K562 (cell line): ENCODE results near the gene GPD1L. TPM values are rescaled to one million over a fixed set of nuclear protein-coding genes. Genes with fewer than 3 reads are reported as not detected.
A peak's percentile ranks its signal among the peaks of the same experiment; 100 is the strongest.

Experiments used
- ATAC-seq: fragments of 200-7000 bp; cut with Tn5 transposase; 3 replicates; pipeline ENCODE4 v1.9.1; 2020; ENCODE audit warnings: moderate library complexity
- BruUV-seq: library from RNA; stranded (reverse); fragments of 400-500 nt; replicated peaks from 2 replicates; lab custom pipeline; 2021; lab: Mats Ljungman, UMichigan
- CTCF ChIA-PET: fragments of 300-600 bp; formaldehyde crosslinking; extraction: SDS; loops from one replicate; lab custom pipeline; 2021; ENCODE audit warnings: low intra/inter-chr PET ratio; lab: Yijun Ruan, JAX
- POLR2A ChIA-PET: fragments of 300-600, 350-650 bp; sonication (Branson Sonifier 250); formaldehyde crosslinking; extraction: SDS; loops from one replicate; lab custom pipeline; 2021; ENCODE audit warnings: antibody characterized with exemption, inconsistent platforms; lab: Yijun Ruan, JAX
- DNase-seq, 4 experiments: peaks; one replicate each; pipeline versions ENCODE4 v3.0.0 to v3.0.0-alpha.2; 2011 to 2018; ENCODE audit warnings: low spot score in 3 of 4, mixed read lengths in 3 of 4; ENCODE audit errors: extremely low read depth in 1 of 4
- FAIRE-seq: peaks from 2 replicates; lab custom pipeline; 2011; peaks lifted over from hg19 to GRCh38; lab: Jason Lieb, UNC
- H2AFZ ChIP-seq: 2 replicates; pipeline ENCODE4 v1.6.0; 2011; ENCODE audit warnings: low read depth, low read length, control low read depth, inconsistent platforms
- H3K27ac ChIP-seq: fragments of 200-600 bp; 3 replicates; pipeline ENCODE4 v1.8.0; 2011; ENCODE audit warnings: low read depth, mild to moderate bottlenecking, control low read depth, inconsistent platforms, low read length, moderate library complexity, mixed read lengths; ENCODE audit errors: extremely low read depth
- H3K27me3 ChIP-seq, 2 experiments: fragments of 300-600 bp in 1 of 2; 2 replicates in 1 of 2; 3 replicates in 1 of 2; pipeline versions ENCODE4 v1.6.0 to v1.8.0; 2011; ENCODE audit warnings: inconsistent platforms in 2 of 2, low read length in 2 of 2, mild to moderate bottlenecking in 1 of 2, mixed read lengths in 1 of 2, moderate library complexity in 1 of 2; ENCODE audit not compliant: control insufficient read depth in 2 of 2, insufficient read depth in 2 of 2
- H3K36me3 ChIP-seq: fragments of 300-600 bp; 3 replicates; pipeline ENCODE4 v1.8.0; 2011; ENCODE audit warnings: mild to moderate bottlenecking, low read length, inconsistent platforms; ENCODE audit not compliant: control insufficient read depth, insufficient read depth
- H3K4me1 ChIP-seq, 2 experiments: fragments of 200-600 bp in 1 of 2; replicated peaks in 1 of 2; 2 replicates in 1 of 2; 3 replicates in 1 of 2; pipeline versions ENCODE4 v1.5.1 to v1.8.0; 2011; ENCODE audit warnings: inconsistent platforms in 2 of 2, low read length in 2 of 2, mild to moderate bottlenecking in 1 of 2, mixed read lengths in 1 of 2, moderate library complexity in 1 of 2; ENCODE audit not compliant: control insufficient read depth in 2 of 2, insufficient read depth in 2 of 2
- H3K4me2 ChIP-seq: 2 replicates; pipeline ENCODE4 v1.6.1; 2011; ENCODE audit warnings: low read length, control low read depth, inconsistent platforms, mixed read lengths; ENCODE audit not compliant: insufficient read depth
- H3K4me3 ChIP-seq: fragments of 200-600 bp; sonication (generic), shearing (Covaris generic); 2 replicates; pipeline ENCODE4 v1.5.1; 2016; ENCODE audit warnings: control low read depth, inconsistent platforms
- H3K79me2 ChIP-seq: fragments of 200-600 bp; 3 replicates; pipeline ENCODE4 v1.8.0; 2011; ENCODE audit warnings: low read length, inconsistent platforms; ENCODE audit not compliant: control insufficient read depth, insufficient read depth
- H3K9ac ChIP-seq, 2 experiments: 2 replicates each; pipeline versions ENCODE4 v1.6.0 to v1.6.1; 2011; ENCODE audit warnings: low read depth in 2 of 2, low read length in 2 of 2, control low read depth in 1 of 2, inconsistent platforms in 1 of 2, mild to moderate bottlenecking in 1 of 2, mixed read lengths in 1 of 2; ENCODE audit not compliant: insufficient read depth in 1 of 2
- H3K9me1 ChIP-seq: one replicate; pipeline ENCODE4 v1.6.0; 2011; ENCODE audit warnings: inconsistent platforms, mild to moderate bottlenecking, low read length, moderate library complexity; ENCODE audit not compliant: control insufficient read depth, insufficient read depth
- H3K9me3 ChIP-seq: replicated peaks from 2 replicates; pipeline ENCODE4 v1.5.1; 2011; ENCODE audit warnings: low read depth, low read length, inconsistent platforms; ENCODE audit not compliant: control insufficient read depth, insufficient read depth
- H4K20me1 ChIP-seq: replicated peaks from 2 replicates; pipeline ENCODE4 v1.6.1; 2011; ENCODE audit warnings: low read length, inconsistent platforms, mixed read lengths; ENCODE audit not compliant: control insufficient read depth, insufficient read depth
- CEBPG ChIP-seq, 3 experiments: fragments of 200-800 bp in 1 of 3; sonication (Bioruptor generic) in 1 of 3; sonication (generic) in 1 of 3; formaldehyde crosslinking in 1 of 3; IDR thresholded peaks in 2 of 3; conservative IDR thresholded peaks in 1 of 3; 2 replicates each; pipeline versions ENCODE4 v1.6.1 to v1.8.0; 2016 to 2022; ENCODE audit warnings: missing compliant biosample characterization in 2 of 3, missing genetic modification characterization in 2 of 3, mild to moderate bottlenecking in 1 of 3, missing genetic modification reagents in 1 of 3
- E2F6 ChIP-seq, 2 experiments: IDR thresholded peaks; 2 replicates each; pipeline ENCODE4 v1.6.1; 2011; ENCODE audit warnings: borderline replicate concordance in 1 of 2, control low read depth in 1 of 2, low read depth in 1 of 2, low read length in 1 of 2, mild to moderate bottlenecking in 1 of 2, mixed read lengths in 1 of 2, moderate library complexity in 1 of 2; ENCODE audit not compliant: insufficient read depth in 1 of 2, insufficient read length in 1 of 2, poor library complexity in 1 of 2, severe bottlenecking in 1 of 2; ENCODE audit errors: extremely low read depth in 1 of 2
- FOXP1 ChIP-seq: sonication (generic); formaldehyde crosslinking; IDR thresholded peaks from 2 replicates; pipeline ENCODE4 v1.8.0; 2022; ENCODE audit warnings: mild to moderate bottlenecking, missing genetic modification reagents
- HES1 ChIP-seq: fragments of 450-650 bp; IDR thresholded peaks from 2 replicates; pipeline ENCODE4 v1.6.1; 2016; ENCODE audit warnings: low read depth, mild to moderate bottlenecking, moderate library complexity
- HNRNPL ChIP-seq: fragments of 200-400 bp; formaldehyde crosslinking; IDR thresholded peaks from 2 replicates; pipeline ENCODE4 v1.6.1; 2017; ENCODE audit warnings: low read depth, mild to moderate bottlenecking, low read length
- HOMEZ ChIP-seq: fragments of 250-450 bp; sonication (Bioruptor Pico); IDR thresholded peaks from 2 replicates; pipeline ENCODE4 v1.4.0; 2020; ENCODE audit warnings: mild to moderate bottlenecking, moderate library complexity
- NFXL1 ChIP-seq: fragments of 450-650 bp; formaldehyde crosslinking; IDR thresholded peaks from 2 replicates; pipeline ENCODE4 v1.4.0; 2021; ENCODE audit warnings: mild to moderate bottlenecking
- PML ChIP-seq: IDR thresholded peaks from 2 replicates; pipeline ENCODE4 v1.6.1; 2012; ENCODE audit warnings: low read length, inconsistent platforms
- TCF3 ChIP-seq: sonication (generic); formaldehyde crosslinking; IDR thresholded peaks from 2 replicates; pipeline ENCODE4 v1.4.0; 2020; ENCODE audit warnings: mild to moderate bottlenecking, missing genetic modification reagents
- U2AF1 ChIP-seq: fragments of 200-400 bp; formaldehyde crosslinking; optimal IDR thresholded peaks from 2 replicates; pipeline ENCODE3; 2017; ENCODE audit warnings: mild to moderate bottlenecking, low read depth, low read length, moderate library complexity
- ZBTB43 ChIP-seq: sonication (generic); formaldehyde crosslinking; IDR thresholded peaks from 2 replicates; pipeline ENCODE4 v1.8.0; 2023; ENCODE audit warnings: mild to moderate bottlenecking, missing genetic modification reagents
- ZKSCAN8 ChIP-seq: fragments of 200-800 bp; sonication (Bioruptor generic); IDR thresholded peaks from 2 replicates; pipeline ENCODE4 v1.6.1; 2016; ENCODE audit warnings: missing genetic modification characterization, missing compliant biosample characterization
- ZNF184 ChIP-seq: sonication (generic); formaldehyde crosslinking; IDR thresholded peaks from 2 replicates; pipeline ENCODE4 v1.5.0; 2020; ENCODE audit warnings: missing genetic modification reagents
- WGBS: fragments of 100-300 bp; shearing (Covaris generic); methylation state at CpG from one replicate; pipeline ENCODE4 v1.1.6; 2016; ENCODE audit warnings: low coverage, mixed read lengths; ENCODE audit not compliant: insufficient coverage; ENCODE audit errors: missing lambda C conversion rate; 5-methylcytosine and 5-hydroxymethylcytosine counted together
- in situ Hi-C: fragments of 300-500 bp; cut with MboI; formaldehyde crosslinking; loops from 4 replicates; pipeline ENCODE4 v1.15.0; 2018; ENCODE audit warnings: inconsistent platforms, mixed read lengths
- intact Hi-C: fragments of 100-400 bp; cut with micrococcal nuclease; formaldehyde crosslinking; loops from 2 replicates; pipeline ENCODE4 v1.14.2; 2022
- polyA plus RNA-seq, 8 experiments: library from polyadenylated mRNA; depleted of rRNA in 4 of 8; stranded (reverse) in 5 of 8; unstranded in 3 of 8; fragments of >200 nt; fragmentation: Nextera tagmentation in 2 of 8; fragmentation: Illumina TruSeq in 1 of 8; extraction: Ambion mirVana in 2 of 8; extraction: Trizol in 1 of 8; gene quantifications; 2 replicates each; pipeline versions ENCODE4 v1.2.1 to v1.2.3, GENCODE V29; 2011 to 2014; ENCODE audit warnings: inconsistent platforms in 1 of 8, missing spikeins in 1 of 8
- total RNA-seq, 7 experiments: library from RNA; depleted of rRNA in 6 of 7; stranded (reverse); fragments of >200 nt in 6 of 7; fragmentation: Illumina TruSeq in 2 of 7; extraction: Trizol in 2 of 7; gene quantifications; 2 replicates each; pipeline versions ENCODE4 v1.2.1 to v1.2.3, GENCODE V29; 2011 to 2021; ENCODE audit warnings: low replicate concordance in 1 of 7

GPD1L gene
- total and polyA plus RNA-seq, 9 of the 15 experiments (the other 6 are each of a cell fraction or from before 2014, with no cell fraction given) = 1.6 to 17.3 (median 12.3) TPM

- TF ChIP-seq ZKSCAN8 (CRISPR knock-in tag) (0 out of 2 replicates have a peak, but pooled peaks have one; percentile 46), U2AF1 (no peak), PML (no peak), HES1 (no peak), NFXL1 (no peak), FOXP1 (no peak)
- TF ChIP-seq, all 486 proteins: peak for 10
These were observed 909 bp upstream of the GPD1L start (continued) for GRCh38 chr3:32105291-32106131.

GRCh38 chr3:32106929-32107362, 526 bp downstream of the GPD1L start:
- no TSS peak for BruUV-seq
- H3K4me1 ChIP-seq = peaks cover 7 to 14% of the 10 kb centered on the region in 2 experiments; a peak in 4 of 5 replicates
- in situ Hi-C loops (no loop called here), intact Hi-C loops (no loop called here)
- POLR2A ChIA-PET = interaction anchor here (0.6 to 1.2 kb wide), 4 partner anchors 14 to 32 kb away, joined by 3 to 5 read pairs (median 3); no protein-coding TSS in a partner anchor
- H2AFZ ChIP-seq = peak overlapping the region; percentile 97
- FAIRE-seq (no peak), ATAC-seq (peak; percentile 11), DNase-seq (peak in 2 of 4 experiments; percentile 18 to 27)
- peaks cover 0 to 12% of the 10 kb centered on the region in 2 experiments; a peak in 2 of 5 replicates for H3K27me3 ChIP-seq
- H3K36me3 ChIP-seq = no peaks in the 10 kb centered on the region
- peak overlapping the region; percentile 79 for H3K4me2 ChIP-seq
- H3K9me1 ChIP-seq = no peaks in the 10 kb centered on the region
- peak overlapping the region; percentile 34; the same call in 1 of the 3 replicates for H3K27ac ChIP-seq
- H3K9me3 ChIP-seq = no peaks in the 10 kb centered on the region; the same call in 1 of the 2 replicates
- H3K9ac ChIP-seq = peak overlapping the region; percentile 62 to 95; a peak in 3 of 4 replicates
- H4K20me1 ChIP-seq = no peaks in the 10 kb centered on the region
- CTCF ChIA-PET = no interaction called here
- WGBS = 2% methylated on average over 36 of the region's 36 CpGs
- H3K79me2 ChIP-seq = no peaks in the 10 kb centered on the region
- H3K4me3 ChIP-seq = peak overlapping the region; percentile 71
- TF ChIP-seq TCF3 (CRISPR knock-in tag) (no peak), ZNF184 (no peak), HOMEZ (CRISPR knock-in tag) (no peak), ZBTB43 (CRISPR knock-in tag) (0 out of 2 replicates have a peak, but pooled peaks have one; percentile 49), HNRNPL (peak; percentile 1; the same call in 1 of the 2 replicates), CEBPG (CRISPR knock-in tag; IDR thresholded peaks at IDR 0.05) (peak; percentile 7; the same call in 1 of the 2 replicates), CEBPG (tag; conservative IDR thresholded peaks at IDR 0.05 in 1 of 2, IDR thresholded peaks at IDR 0.05 in 1 of 2) (no peak), FOXP1 (0 out of 2 replicates have a peak, but pooled peaks have one; percentile 9), E2F6 (IDR thresholded peaks at IDR 0.05; ENCODE audit: borderline replicate concordance in 1 of 2, extremely low read depth in 1 of 2, insufficient read depth in 1 of 2, insufficient read length in 1 of 2, low read depth in 1 of 2, low read length in 1 of 2, poor library complexity in 1 of 2, severe bottlenecking in 1 of 2) (peak in 1 of 2 experiments; percentile 40)
